ENCODE results near the gene HSP90AB1.

DNA sequence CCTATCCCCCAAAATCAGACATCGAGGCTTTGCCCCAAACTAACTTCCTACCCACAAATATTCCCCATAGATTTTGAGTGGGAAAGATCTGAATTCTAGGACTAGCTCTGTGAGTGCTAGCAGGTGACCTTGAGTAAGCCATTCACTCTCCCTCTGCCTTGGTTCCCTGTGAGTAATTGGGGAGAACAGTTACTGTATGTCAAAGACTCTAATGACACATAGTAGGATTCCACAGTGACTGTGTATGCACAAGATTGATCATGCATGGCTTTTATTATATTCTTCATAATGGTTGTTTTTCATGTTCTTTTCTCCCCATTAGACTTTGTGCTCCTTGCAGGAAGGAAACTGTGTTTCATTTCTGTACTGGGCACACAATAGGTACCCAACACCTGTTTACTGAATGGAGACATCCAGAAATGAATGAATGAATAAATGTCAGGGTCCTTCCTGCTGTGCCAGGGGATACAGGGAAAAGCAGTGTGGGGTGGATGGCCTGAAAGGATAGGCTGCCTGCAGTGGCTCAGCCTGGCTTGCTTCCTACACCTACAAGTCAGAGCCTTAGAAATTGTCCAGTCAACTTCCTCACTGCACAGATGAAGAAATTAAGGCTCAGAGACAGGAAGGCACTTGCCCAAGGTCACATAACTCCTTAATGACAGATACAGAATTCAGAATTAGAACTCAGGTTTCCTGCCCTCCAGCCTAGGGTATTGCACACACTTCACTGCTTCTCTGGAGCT lies 22.4 kb downstream of the HSP90AB1 start:
- TF ChIP-seq, protein P1, sequence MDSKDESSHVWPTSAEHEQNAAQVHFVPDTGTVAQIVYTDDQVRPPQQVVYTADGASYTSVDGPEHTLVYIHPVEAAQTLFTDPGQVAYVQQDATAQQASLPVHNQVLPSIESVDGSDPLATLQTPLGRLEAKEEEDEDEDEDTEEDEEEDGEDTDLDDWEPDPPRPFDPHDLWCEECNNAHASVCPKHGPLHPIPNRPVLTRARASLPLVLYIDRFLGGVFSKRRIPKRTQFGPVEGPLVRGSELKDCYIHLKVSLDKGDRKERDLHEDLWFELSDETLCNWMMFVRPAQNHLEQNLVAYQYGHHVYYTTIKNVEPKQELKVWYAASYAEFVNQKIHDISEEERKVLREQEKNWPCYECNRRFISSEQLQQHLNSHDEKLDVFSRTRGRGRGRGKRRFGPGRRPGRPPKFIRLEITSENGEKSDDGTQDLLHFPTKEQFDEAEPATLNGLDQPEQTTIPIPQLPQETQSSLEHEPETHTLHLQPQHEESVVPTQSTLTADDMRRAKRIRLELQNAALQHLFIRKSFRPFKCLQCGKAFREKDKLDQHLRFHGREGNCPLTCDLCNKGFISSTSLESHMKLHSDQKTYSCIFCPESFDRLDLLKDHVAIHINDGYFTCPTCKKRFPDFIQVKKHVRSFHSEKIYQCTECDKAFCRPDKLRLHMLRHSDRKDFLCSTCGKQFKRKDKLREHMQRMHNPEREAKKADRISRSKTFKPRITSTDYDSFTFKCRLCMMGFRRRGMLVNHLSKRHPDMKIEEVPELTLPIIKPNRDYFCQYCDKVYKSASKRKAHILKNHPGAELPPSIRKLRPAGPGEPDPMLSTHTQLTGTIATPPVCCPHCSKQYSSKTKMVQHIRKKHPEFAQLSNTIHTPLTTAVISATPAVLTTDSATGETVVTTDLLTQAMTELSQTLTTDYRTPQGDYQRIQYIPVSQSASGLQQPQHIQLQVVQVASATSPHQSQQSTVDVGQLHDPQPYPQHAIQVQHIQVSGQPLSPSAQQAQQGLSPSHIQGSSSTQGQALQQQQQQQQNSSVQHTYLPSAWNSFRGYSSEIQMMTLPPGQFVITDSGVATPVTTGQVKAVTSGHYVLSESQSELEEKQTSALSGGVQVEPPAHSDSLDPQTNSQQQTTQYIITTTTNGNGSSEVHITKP (tag by site-specific recombination; IDR thresholded peaks at IDR 0.05), result no peak
- TF ChIP-seq ZNF274 (IDR thresholded peaks at IDR 0.05; ENCODE audit: low read length) (no peak), ZNF274 (tag by site-specific recombination; IDR thresholded peaks at IDR 0.05; ENCODE audit: borderline replicate concordance) (no peak), ZNF561 (tag by site-specific recombination; IDR thresholded peaks at IDR 0.05; ENCODE audit: borderline replicate concordance) (no peak), SETDB1 (IDR thresholded peaks at IDR 0.05; ENCODE audit: insufficient read length, low read length) (no peak), ZNF530 (tag by site-specific recombination; IDR thresholded peaks at IDR 0.05; ENCODE audit: low read depth) (no peak), ZBTB7A (tag by site-specific recombination; IDR thresholded peaks at IDR 0.05; ENCODE audit: low read depth) (no peak), ZNF624 (tag by site-specific recombination; IDR thresholded peaks at IDR 0.05) (no peak), ZNF132 (tag by site-specific recombination; IDR thresholded peaks at IDR 0.05; ENCODE audit: borderline replicate concordance) (no peak), ZNF202 (tag by site-specific recombination; IDR thresholded peaks at IDR 0.05; ENCODE audit: borderline replicate concordance) (no peak)
- TF ChIP-seq, protein P2, sequence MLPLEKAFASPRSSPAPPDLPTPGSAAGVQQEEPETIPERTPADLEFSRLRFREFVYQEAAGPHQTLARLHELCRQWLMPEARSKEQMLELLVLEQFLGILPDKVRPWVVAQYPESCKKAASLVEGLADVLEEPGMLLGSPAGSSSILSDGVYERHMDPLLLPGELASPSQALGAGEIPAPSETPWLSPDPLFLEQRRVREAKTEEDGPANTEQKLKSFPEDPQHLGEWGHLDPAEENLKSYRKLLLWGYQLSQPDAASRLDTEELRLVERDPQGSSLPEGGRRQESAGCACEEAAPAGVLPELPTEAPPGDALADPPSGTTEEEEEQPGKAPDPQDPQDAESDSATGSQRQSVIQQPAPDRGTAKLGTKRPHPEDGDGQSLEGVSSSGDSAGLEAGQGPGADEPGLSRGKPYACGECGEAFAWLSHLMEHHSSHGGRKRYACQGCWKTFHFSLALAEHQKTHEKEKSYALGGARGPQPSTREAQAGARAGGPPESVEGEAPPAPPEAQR (tag by site-specific recombination; IDR thresholded peaks at IDR 0.05), result no peak
- TF ChIP-seq, protein P3, sequence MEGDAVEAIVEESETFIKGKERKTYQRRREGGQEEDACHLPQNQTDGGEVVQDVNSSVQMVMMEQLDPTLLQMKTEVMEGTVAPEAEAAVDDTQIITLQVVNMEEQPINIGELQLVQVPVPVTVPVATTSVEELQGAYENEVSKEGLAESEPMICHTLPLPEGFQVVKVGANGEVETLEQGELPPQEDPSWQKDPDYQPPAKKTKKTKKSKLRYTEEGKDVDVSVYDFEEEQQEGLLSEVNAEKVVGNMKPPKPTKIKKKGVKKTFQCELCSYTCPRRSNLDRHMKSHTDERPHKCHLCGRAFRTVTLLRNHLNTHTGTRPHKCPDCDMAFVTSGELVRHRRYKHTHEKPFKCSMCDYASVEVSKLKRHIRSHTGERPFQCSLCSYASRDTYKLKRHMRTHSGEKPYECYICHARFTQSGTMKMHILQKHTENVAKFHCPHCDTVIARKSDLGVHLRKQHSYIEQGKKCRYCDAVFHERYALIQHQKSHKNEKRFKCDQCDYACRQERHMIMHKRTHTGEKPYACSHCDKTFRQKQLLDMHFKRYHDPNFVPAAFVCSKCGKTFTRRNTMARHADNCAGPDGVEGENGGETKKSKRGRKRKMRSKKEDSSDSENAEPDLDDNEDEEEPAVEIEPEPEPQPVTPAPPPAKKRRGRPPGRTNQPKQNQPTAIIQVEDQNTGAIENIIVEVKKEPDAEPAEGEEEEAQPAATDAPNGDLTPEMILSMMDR (tag by site-specific recombination; IDR thresholded peaks at IDR 0.05), result no peak
- TF ChIP-seq, protein P4, sequence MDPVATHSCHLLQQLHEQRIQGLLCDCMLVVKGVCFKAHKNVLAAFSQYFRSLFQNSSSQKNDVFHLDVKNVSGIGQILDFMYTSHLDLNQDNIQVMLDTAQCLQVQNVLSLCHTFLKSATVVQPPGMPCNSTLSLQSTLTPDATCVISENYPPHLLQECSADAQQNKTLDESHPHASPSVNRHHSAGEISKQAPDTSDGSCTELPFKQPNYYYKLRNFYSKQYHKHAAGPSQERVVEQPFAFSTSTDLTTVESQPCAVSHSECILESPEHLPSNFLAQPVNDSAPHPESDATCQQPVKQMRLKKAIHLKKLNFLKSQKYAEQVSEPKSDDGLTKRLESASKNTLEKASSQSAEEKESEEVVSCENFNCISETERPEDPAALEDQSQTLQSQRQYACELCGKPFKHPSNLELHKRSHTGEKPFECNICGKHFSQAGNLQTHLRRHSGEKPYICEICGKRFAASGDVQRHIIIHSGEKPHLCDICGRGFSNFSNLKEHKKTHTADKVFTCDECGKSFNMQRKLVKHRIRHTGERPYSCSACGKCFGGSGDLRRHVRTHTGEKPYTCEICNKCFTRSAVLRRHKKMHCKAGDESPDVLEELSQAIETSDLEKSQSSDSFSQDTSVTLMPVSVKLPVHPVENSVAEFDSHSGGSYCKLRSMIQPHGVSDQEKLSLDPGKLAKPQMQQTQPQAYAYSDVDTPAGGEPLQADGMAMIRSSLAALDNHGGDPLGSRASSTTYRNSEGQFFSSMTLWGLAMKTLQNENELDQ (tag by site-specific recombination; IDR thresholded peaks at IDR 0.05; ENCODE audit: low read depth), result no peak
- TF ChIP-seq, protein P5, sequence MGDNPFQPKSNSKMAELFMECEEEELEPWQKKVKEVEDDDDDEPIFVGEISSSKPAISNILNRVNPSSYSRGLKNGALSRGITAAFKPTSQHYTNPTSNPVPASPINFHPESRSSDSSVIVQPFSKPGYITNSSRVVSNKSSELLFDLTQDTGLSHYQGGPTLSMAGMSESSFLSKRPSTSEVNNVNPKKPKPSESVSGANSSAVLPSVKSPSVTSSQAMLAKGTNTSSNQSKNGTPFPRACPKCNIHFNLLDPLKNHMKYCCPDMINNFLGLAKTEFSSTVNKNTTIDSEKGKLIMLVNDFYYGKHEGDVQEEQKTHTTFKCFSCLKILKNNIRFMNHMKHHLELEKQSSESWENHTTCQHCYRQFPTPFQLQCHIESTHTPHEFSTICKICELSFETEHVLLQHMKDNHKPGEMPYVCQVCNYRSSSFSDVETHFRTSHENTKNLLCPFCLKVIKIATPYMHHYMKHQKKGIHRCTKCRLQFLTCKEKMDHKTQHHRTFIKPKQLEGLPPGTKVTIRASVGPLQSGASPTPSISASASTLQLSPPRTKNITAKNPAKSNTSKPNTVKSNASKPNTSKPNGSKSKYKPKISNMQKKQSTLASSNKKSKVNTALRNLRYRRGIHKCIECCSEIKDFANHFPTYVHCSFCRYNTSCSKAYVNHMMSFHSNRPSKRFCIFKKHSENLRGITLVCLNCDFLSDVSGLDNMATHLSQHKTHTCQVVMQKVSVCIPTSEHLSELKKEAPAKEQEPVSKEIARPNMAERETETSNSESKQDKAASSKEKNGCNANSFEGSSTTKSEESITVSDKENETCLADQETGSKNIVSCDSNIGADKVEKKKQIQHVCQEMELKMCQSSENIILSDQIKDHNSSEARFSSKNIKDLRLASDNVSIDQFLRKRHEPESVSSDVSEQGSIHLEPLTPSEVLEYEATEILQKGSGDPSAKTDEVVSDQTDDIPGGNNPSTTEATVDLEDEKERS (tag by site-specific recombination; IDR thresholded peaks at IDR 0.05), result no peak
